ENCODE results near the gene AKR1C3.

Gene AKR1C3

GRCh38 chr10:5142199-5142598 lies 48.0 kb downstream of the AKR1C3 start:
- no peak for DNase-seq

GRCh38 chr10:5143137-5143536 lies 48.9 kb downstream of the AKR1C3 start:
- DNase-seq, result no peak

- no peak for DNase-seq
Observed at GRCh38 chr10:5146920-5147254, 52.7 kb downstream of the AKR1C3 start.

- no peak for DNase-seq
Observed at GRCh38 chr10:5147255-5147980, 53.2 kb downstream of the AKR1C3 start.

GRCh38 chr10:5147981-5148677 lies 53.9 kb downstream of the AKR1C3 start:
- DNase-seq, result no peak

- DNase-seq, result no peak
Observed at GRCh38 chr10:5148678-5149032, 54.4 kb downstream of the AKR1C3 start.

- no peak for DNase-seq
Observed at GRCh38 chr10:5151076-5151475, 56.9 kb downstream of the AKR1C3 start.

- no peak for DNase-seq
Observed at GRCh38 chr10:5155951-5156350, 61.7 kb downstream of the AKR1C3 start.

All from SHP77 treated with DMSO at 0.1 percent for 48 hours (cell line).